WTC11 (cell line): Measurements from ENCODE around the gene KLHL11. TPM values are rescaled to one million over a fixed set of nuclear protein-coding genes. Genes with fewer than 3 reads are reported as not detected.

Experiments
- ATAC-seq: fragments of 200-7000 bp; cut with Tn5 transposase; 2 replicates; pipeline ENCODE4 v1.10.0; 2021; ENCODE audit warnings: mild to moderate bottlenecking, moderate library complexity
- CTCF ChIA-PET: fragments of 300-600 bp; sonication (Branson Sonifier 250); formaldehyde crosslinking; loops from one replicate; lab custom pipeline; 2021; ENCODE audit warnings: antibody characterized with exemption; lab: Charles Lee
- POLR2A ChIA-PET: fragments of 350-600 bp; sonication (Branson Sonifier 250); formaldehyde crosslinking; loops from one replicate; lab custom pipeline; 2021; ENCODE audit warnings: antibody characterized with exemption; lab: Charles Lee
- DNase-seq: peaks from one replicate; pipeline ENCODE4 v3.0.0; 2021; ENCODE audit warnings: low spot score
- H3K27ac Mint-ChIP-seq: 2 replicates; pipeline ENCODE4 v1.8.0; 2021; ENCODE audit warnings: mixed read lengths
- H3K27me3 Mint-ChIP-seq: 2 replicates; pipeline ENCODE4 v1.8.0; 2021; ENCODE audit warnings: low read depth, mild to moderate bottlenecking, moderate library complexity, mixed read lengths
- H3K36me3 Mint-ChIP-seq: 2 replicates; pipeline ENCODE4 v1.8.0; 2021; ENCODE audit warnings: mixed read lengths
- H3K4me1 Mint-ChIP-seq: 2 replicates; pipeline ENCODE4 v1.8.0; 2022; ENCODE audit warnings: mixed read lengths
- H3K4me3 Mint-ChIP-seq: 2 replicates; pipeline ENCODE4 v1.8.0; 2021; ENCODE audit warnings: mild to moderate bottlenecking, moderate library complexity, mixed read lengths
- H3K9me3 Mint-ChIP-seq: 2 replicates; pipeline ENCODE4 v1.8.0; 2021; ENCODE audit warnings: mixed read lengths
- AR ChIP-seq: fragments of 250-450 bp; sonication (Bioruptor Pico); IDR thresholded peaks from 2 replicates; pipeline ENCODE4 v1.9.0; 2021; ENCODE audit warnings: mild to moderate bottlenecking
- ATF3 ChIP-seq: sonication (generic); formaldehyde crosslinking; conservative IDR thresholded peaks from 2 replicates; pipeline ENCODE4 v1.8.1; 2022; ENCODE audit warnings: mild to moderate bottlenecking, missing genetic modification reagents
- E2F4 ChIP-seq: sonication (generic); formaldehyde crosslinking; IDR thresholded peaks from 2 replicates; pipeline ENCODE4 v1.8.1; 2022; ENCODE audit warnings: low read depth, mild to moderate bottlenecking, moderate library complexity, missing genetic modification reagents, borderline replicate concordance
- ELF4 ChIP-seq: sonication (generic); formaldehyde crosslinking; IDR thresholded peaks from 2 replicates; pipeline ENCODE4 v1.8.1; 2022; ENCODE audit warnings: low read depth, mild to moderate bottlenecking, moderate library complexity, missing genetic modification reagents
- JAZF1 ChIP-seq: fragments of 250-450 bp; sonication (Bioruptor Pico); IDR thresholded peaks from 2 replicates; pipeline ENCODE4 v1.9.0; 2021; ENCODE audit warnings: moderate library complexity, mild to moderate bottlenecking, inconsistent platforms
- JUN ChIP-seq: sonication (generic); formaldehyde crosslinking; IDR thresholded peaks from 2 replicates; pipeline ENCODE4 v1.8.0; 2023; ENCODE audit warnings: mild to moderate bottlenecking, missing genetic modification reagents
- MXD4 ChIP-seq: fragments of 250-450 bp; sonication (Bioruptor Pico); IDR thresholded peaks from 2 replicates; pipeline ENCODE4 v1.8.0; 2021; ENCODE audit warnings: mild to moderate bottlenecking, moderate library complexity, borderline replicate concordance
- NR3C1 ChIP-seq: sonication (generic); formaldehyde crosslinking; conservative IDR thresholded peaks from 2 replicates; pipeline ENCODE4 v1.8.1; 2023; ENCODE audit warnings: low read depth, mild to moderate bottlenecking, missing genetic modification reagents
- OVOL2 ChIP-seq: fragments of 250-450 bp; sonication (Bioruptor Pico); IDR thresholded peaks from 2 replicates; pipeline ENCODE4 v1.9.0; 2021; ENCODE audit warnings: mild to moderate bottlenecking, borderline replicate concordance
- PRDM15 ChIP-seq: sonication (generic); formaldehyde crosslinking; IDR thresholded peaks from 2 replicates; pipeline ENCODE4 v1.8.0; 2022; ENCODE audit warnings: missing genetic modification reagents
- PRRX2 ChIP-seq: fragments of 250-450 bp; sonication (Bioruptor Pico); IDR thresholded peaks from 2 replicates; pipeline ENCODE4 v1.8.0; 2021; ENCODE audit warnings: mild to moderate bottlenecking
- SP1 ChIP-seq: sonication (generic); formaldehyde crosslinking; conservative IDR thresholded peaks from 2 replicates; pipeline ENCODE4 v1.8.1; 2022; ENCODE audit warnings: missing genetic modification reagents
- TCF7 ChIP-seq: sonication (generic); formaldehyde crosslinking; IDR thresholded peaks from 2 replicates; pipeline ENCODE4 v1.8.0; 2022; ENCODE audit warnings: mild to moderate bottlenecking, low read depth, missing genetic modification reagents, moderate library complexity
- TP53 ChIP-seq: sonication (generic); formaldehyde crosslinking; IDR thresholded peaks from 2 replicates; pipeline ENCODE4 v1.8.1; 2023; ENCODE audit warnings: mild to moderate bottlenecking, missing genetic modification reagents
- ZNF219 ChIP-seq: sonication (generic); formaldehyde crosslinking; IDR thresholded peaks from 2 replicates; pipeline ENCODE4 v1.8.0; 2023; ENCODE audit warnings: missing genetic modification reagents, mild to moderate bottlenecking, borderline replicate concordance
- ZNF263 ChIP-seq: sonication (generic); formaldehyde crosslinking; IDR thresholded peaks from 2 replicates; pipeline ENCODE4 v1.8.1; 2022; ENCODE audit warnings: low read depth, mild to moderate bottlenecking, moderate library complexity, missing genetic modification reagents
- ZNF281 ChIP-seq: sonication (generic); formaldehyde crosslinking; IDR thresholded peaks from 2 replicates; pipeline ENCODE4 v1.8.0; 2023; ENCODE audit warnings: mild to moderate bottlenecking, missing genetic modification reagents
- ZNF317 ChIP-seq: sonication (generic); formaldehyde crosslinking; IDR thresholded peaks from 2 replicates; pipeline ENCODE4 v1.8.1; 2023; ENCODE audit warnings: low read depth, mild to moderate bottlenecking, moderate library complexity, missing genetic modification reagents, borderline replicate concordance
- ZNF416 ChIP-seq: fragments of 250-450 bp; sonication (Bioruptor Pico); IDR thresholded peaks from 2 replicates; pipeline ENCODE4 v1.9.0; 2021; ENCODE audit warnings: mild to moderate bottlenecking, inconsistent platforms
- total RNA-seq: library from RNA; stranded (reverse); gene quantifications from 3 replicates; pipeline ENCODE4 v1.2.3, GENCODE V29; 2021

Gene KLHL11
- total RNA-seq, 1 experiment from 2014 or later = 15.0 TPM

- 0 out of 2 replicates have a peak, but pooled peaks have one; percentile 28 for TF ChIP-seq ZNF416 (CRISPR knock-in tag)
- TF ChIP-seq SP1 = no peak; the same call in 1 of the 2 replicates
Observed at GRCh38 chr17:41811549-41812380, 53.5 kb downstream of the KLHL11 start, which contains the start of gene P3H4 (continued).

GRCh38 chr17:41810659-41811548 is 54.3 kb downstream of the KLHL11 start:
- POLR2A ChIA-PET = interaction anchor here (0.5 to 4.3 kb wide), 7 partner anchors 9 to 1522 kb away, joined by 3 to 62 read pairs (median 7); partner anchors contain the start of genes JUP and KLHL11
- CTCF ChIA-PET = interaction anchor here (0.6 to 4.6 kb wide), 34 partner anchors 8 to 262 kb away, joined by 3 to 91 read pairs (median 5); partner anchors contain the start of genes ACLY, JUP and KLHL11
- Mint-ChIP-seq H3K4me3 (peak overlapping the region; percentile 98), H3K4me1 (peaks cover 24% of the 10 kb centered on the region), H3K27me3 (peaks cover 7% of the 10 kb centered on the region), H3K9me3 (no peaks in the 10 kb centered on the region), H3K36me3 (peaks cover 17% of the 10 kb centered on the region), H3K27ac (no peak overlapping the region)
- DNase-seq = peak; percentile 57
- ATAC-seq = peak; percentile 1
- no peak for TF ChIP-seq OVOL2 (CRISPR knock-in tag)
- no peak for TF ChIP-seq MXD4 (CRISPR knock-in tag)
- no peak for TF ChIP-seq AR (CRISPR knock-in tag)
- no peak; the same call in 1 of the 2 replicates for TF ChIP-seq NR3C1
- TF ChIP-seq ATF3 = no peak
- no peak for TF ChIP-seq E2F4 (CRISPR knock-in tag)
- TF ChIP-seq TP53 (CRISPR knock-in tag) = no peak
- no peak for TF ChIP-seq PRRX2
- 0 out of 2 replicates have a peak, but pooled peaks have one; percentile 19 for TF ChIP-seq ZNF281
- no peak for TF ChIP-seq ZNF317 (CRISPR knock-in tag)
- no peak for TF ChIP-seq TCF7 (CRISPR knock-in tag)
- no peak for TF ChIP-seq PRDM15 (CRISPR knock-in tag)
- TF ChIP-seq ELF4 = no peak
- no peak for TF ChIP-seq ZNF219
- no peak; the same call in 1 of the 2 replicates for TF ChIP-seq JUN (CRISPR knock-in tag)
- peak; percentile 70; the same call in 1 of the 2 replicates for TF ChIP-seq ZNF263
- TF ChIP-seq JAZF1 (CRISPR knock-in tag) = no peak
